Endodermal cell (in vitro differentiated cells): ENCODE results near the gene KIF1A. TPM values are rescaled to one million over a fixed set of nuclear protein-coding genes. Genes with fewer than 3 reads are reported as not detected.
A peak's percentile ranks its signal among the peaks of the same experiment; 100 is the strongest.

ENCODE experiments used
- DNase-seq: peaks from one replicate; pipeline ENCODE4 v3.0.0-alpha.2; 2017
- H3K27ac ChIP-seq: 2 replicates; pipeline ENCODE4 v1.5.1; 2013; ENCODE audit warnings: mild to moderate bottlenecking, low read depth, low read length, moderate library complexity
- H3K27me3 ChIP-seq: 2 replicates; pipeline ENCODE4 v1.6.1; 2013; ENCODE audit warnings: mild to moderate bottlenecking, low read length, moderate library complexity; ENCODE audit not compliant: insufficient read depth, control insufficient read depth, poor library complexity, severe bottlenecking
- H3K36me3 ChIP-seq: 2 replicates; pipeline ENCODE4 v1.7.0; 2013; ENCODE audit warnings: mild to moderate bottlenecking, low read length, moderate library complexity; ENCODE audit not compliant: control insufficient read depth, insufficient read depth
- H3K4me1 ChIP-seq: one replicate; pipeline ENCODE4 v1.7.0; 2013; ENCODE audit warnings: low read length; ENCODE audit not compliant: control insufficient read depth, insufficient read depth
- H3K4me3 ChIP-seq: 2 replicates; pipeline ENCODE4 v1.5.1; 2013; ENCODE audit warnings: mild to moderate bottlenecking, low read length, moderate library complexity
- H3K9ac ChIP-seq: 2 replicates; pipeline ENCODE4 v1.6.1; 2013; ENCODE audit warnings: mild to moderate bottlenecking, low read length, moderate library complexity; ENCODE audit not compliant: poor library complexity, severe bottlenecking; ENCODE audit errors: extremely low read depth
- H3K9me3 ChIP-seq: 2 replicates; pipeline ENCODE4 v1.6.1; 2013; ENCODE audit warnings: mild to moderate bottlenecking, low read length, moderate library complexity; ENCODE audit not compliant: control insufficient read depth
- H3K27ac Mint-ChIP-seq: 2 replicates; pipeline ENCODE4 v1.8.0; 2020; ENCODE audit warnings: mixed read lengths
- H3K27me3 Mint-ChIP-seq: 2 replicates; pipeline ENCODE4 v1.8.0; 2021; ENCODE audit warnings: mild to moderate bottlenecking, mixed read lengths; ENCODE audit not compliant: insufficient read depth
- H3K36me3 Mint-ChIP-seq: 2 replicates; pipeline ENCODE4 v1.8.0; 2020; ENCODE audit warnings: low read depth, mixed read lengths
- H3K4me1 Mint-ChIP-seq: 2 replicates; pipeline ENCODE4 v1.8.0; 2020; ENCODE audit warnings: mixed read lengths
- H3K4me3 Mint-ChIP-seq: 2 replicates; pipeline ENCODE4 v1.8.0; 2020; ENCODE audit warnings: mild to moderate bottlenecking, moderate library complexity, mixed read lengths
- H3K9me3 Mint-ChIP-seq: 2 replicates; pipeline ENCODE4 v1.8.0; 2020; ENCODE audit warnings: mild to moderate bottlenecking, mixed read lengths
- CTCF ChIP-seq: fragments of 200-600 bp; sonication (generic); conservative IDR thresholded peaks from 2 replicates; pipeline ENCODE4 v1.5.0; 2021; ENCODE audit warnings: antibody characterized with exemption, mild to moderate bottlenecking
- WGBS, 2 experiments: methylation state at CpG; one replicate each; pipeline versions ENCODE4 v1.1.5 to v1.1.7; 2013; ENCODE audit warnings: missing lambda C conversion rate in 2 of 2, mixed read lengths in 1 of 2; ENCODE audit not compliant: insufficient coverage in 1 of 2, insufficient read length in 1 of 2; 5-methylcytosine and 5-hydroxymethylcytosine counted together
- total RNA-seq, 2 donors: library from RNA; stranded (reverse); fragmentation: NEBNext Ultra II Directional in 1 of 2; extraction: Animal tissue kit (Norgen Biotek cat#: 25700) in 1 of 2; gene quantifications; 2 replicates in 1 of 2; 3 replicates in 1 of 2; pipeline ENCODE4 v1.2.1, GENCODE V29; 2021

Gene KIF1A
- total RNA-seq, 2 donors from 2014 or later, result 58.8 to 83.1 TPM

- 92 to 93% methylated on average over 19 to 24 of the region's 24 CpGs for WGBS, 2 experiments
- no peaks in the 10 kb centered on the region for H3K4me1 Mint-ChIP-seq
- H3K4me3 Mint-ChIP-seq, result no peak overlapping the region
- DNase-seq, result no peak
- H3K27ac ChIP-seq, result no peak overlapping the region
- H3K9me3 Mint-ChIP-seq, result no peaks in the 10 kb centered on the region
- H3K4me3 ChIP-seq, result no peak overlapping the region
- peak; percentile 63 for TF ChIP-seq CTCF
- no peaks in the 10 kb centered on the region for H3K4me1 ChIP-seq
- H3K36me3 ChIP-seq, result no peaks in the 10 kb centered on the region
- no peaks in the 10 kb centered on the region for H3K36me3 Mint-ChIP-seq
- H3K27me3 ChIP-seq, result no peaks in the 10 kb centered on the region
- H3K9me3 ChIP-seq, result no peaks in the 10 kb centered on the region
- H3K27me3 Mint-ChIP-seq, result no peaks in the 10 kb centered on the region
- H3K9ac ChIP-seq, result no peak overlapping the region
- peak overlapping the region; percentile 39 for H3K27ac Mint-ChIP-seq
Observed at GRCh38 chr2:240733803-240734495, 86.1 kb downstream of the KIF1A start.

GRCh38 chr2:240732911-240733622 is 87.0 kb downstream of the KIF1A start:
- TF ChIP-seq CTCF, result no peak
- H3K9me3 ChIP-seq, result no peaks in the 10 kb centered on the region
- Mint-ChIP-seq H3K27ac (no peak overlapping the region), H3K4me3 (no peak overlapping the region), H3K36me3 (no peaks in the 10 kb centered on the region), H3K27me3 (no peaks in the 10 kb centered on the region), H3K9me3 (no peaks in the 10 kb centered on the region), H3K4me1 (no peaks in the 10 kb centered on the region)
- no peak for DNase-seq
- no peak overlapping the region for H3K9ac ChIP-seq
- H3K4me3 ChIP-seq, result no peak overlapping the region
- H3K36me3 ChIP-seq, result no peaks in the 10 kb centered on the region
- no peaks in the 10 kb centered on the region for H3K27me3 ChIP-seq
- 92 to 93% methylated on average over 9 to 10 of the region's 10 CpGs for WGBS, 2 experiments
- H3K4me1 ChIP-seq, result no peaks in the 10 kb centered on the region
- no peak overlapping the region for H3K27ac ChIP-seq

GRCh38 chr2:240732184-240732583 is 87.8 kb downstream of the KIF1A start:
- DNase-seq, result no peak
- Histone ChIP-seq H3K4me1 (no peaks in the 10 kb centered on the region), H3K9me3 (no peaks in the 10 kb centered on the region), H3K27ac (no peak overlapping the region), H3K27me3 (no peaks in the 10 kb centered on the region), H3K36me3 (no peaks in the 10 kb centered on the region), H3K4me3 (no peak overlapping the region), H3K9ac (no peak overlapping the region)
- H3K27ac Mint-ChIP-seq, result no peak overlapping the region
- H3K36me3 Mint-ChIP-seq, result no peaks in the 10 kb centered on the region
- 92% methylated on average over 5 of the region's 5 CpGs for WGBS, 2 experiments
- H3K4me1 Mint-ChIP-seq, result no peaks in the 10 kb centered on the region
- H3K9me3 Mint-ChIP-seq, result no peaks in the 10 kb centered on the region
- no peak overlapping the region for H3K4me3 Mint-ChIP-seq
- no peaks in the 10 kb centered on the region for H3K27me3 Mint-ChIP-seq
- no peak for TF ChIP-seq CTCF
